Muscle of leg (tissue), 16 donors: ENCODE data around the gene CNOT6L. TPM values are rescaled to one million over a fixed set of nuclear protein-coding genes. Genes with fewer than 3 reads are reported as not detected.
"Not testable (repeated sequence)": the region's sequence is repeated elsewhere in the genome, so short reads cannot be mapped to it uniquely, and the experiment has no call there.

Source experiments
- DNase-seq: peaks from one replicate; pipeline ENCODE4 v3.0.0; 2013
- H3K27ac ChIP-seq: one replicate; pipeline ENCODE4 v1.5.1; 2013; ENCODE audit warnings: mild to moderate bottlenecking, low read length, control low read depth
- H3K27me3 ChIP-seq: one replicate; pipeline ENCODE4 v1.6.1; 2013; ENCODE audit warnings: low read length; ENCODE audit not compliant: control insufficient read depth, insufficient read depth
- H3K36me3 ChIP-seq: one replicate; pipeline ENCODE4 v1.6.1; 2013; ENCODE audit warnings: low read length; ENCODE audit not compliant: control insufficient read depth, insufficient read depth
- H3K4me1 ChIP-seq: one replicate; pipeline ENCODE4 v1.6.1; 2013; ENCODE audit warnings: low read length; ENCODE audit not compliant: control insufficient read depth, insufficient read depth
- H3K4me3 ChIP-seq: one replicate; pipeline ENCODE4 v1.5.1; 2013; ENCODE audit warnings: low read length, control low read depth
- H3K9me3 ChIP-seq: replicated peaks from 2 replicates; pipeline ENCODE4 v1.6.1; 2013; ENCODE audit warnings: low read depth, low read length; ENCODE audit not compliant: control insufficient read depth
- WGBS: methylation state at CpG from one replicate; pipeline ENCODE4 v1.1.5; 2013; ENCODE audit warnings: missing lambda C conversion rate; ENCODE audit not compliant: insufficient coverage; 5-methylcytosine and 5-hydroxymethylcytosine counted together
- long read RNA-seq, 11 donors: transcript quantifications; one replicate each; lab custom pipeline, GENCODE V29; 2026
- polyA plus RNA-seq, 8 donors: library from polyadenylated mRNA; unstranded; fragments of 120-200 nt; gene quantifications; one replicate each; pipeline versions ENCODE4 v1.2.1 to v1.2.3, GENCODE V29; 2013; ENCODE audit warnings: inconsistent platforms in 1 of 8, low replicate concordance in 1 of 8; ENCODE audit not compliant: insufficient read length in 8 of 8, insufficient read depth in 1 of 8
- total RNA-seq: library from RNA; stranded (reverse); fragments of 120-200 nt; gene quantifications from one replicate; pipeline ENCODE4 v1.2.4, GENCODE V29; 2013

Gene CNOT6L
- total RNA-seq = 23.6 TPM
- 10 to 100 TPM; 19.2 to 36.6 (median 31.3) TPM for polyA plus RNA-seq
- long read RNA-seq, donor 1, full-length matches to known transcripts = 2 of 2 reads
- long read RNA-seq, donor 1, partial matches to known transcripts = 0 of 2 reads
- long read RNA-seq, donor 1, other reads (novel, unspliced or antisense) = 0 of 2 reads
- long read RNA-seq, donor 2 = 0 reads
- long read RNA-seq, donor 3, partial matches to known transcripts = 5 of 5 reads
- long read RNA-seq, donor 3, other reads (novel, unspliced or antisense) = 0 of 5 reads
- long read RNA-seq, donor 4, partial matches to known transcripts = 0 of 1 reads
- long read RNA-seq, donor 4, other reads (novel, unspliced or antisense) = 0 of 1 reads
- long read RNA-seq, donor 5 = 0 reads
- long read RNA-seq, donor 6, partial matches to known transcripts = 0 of 3 reads
- long read RNA-seq, donor 6, other reads (novel, unspliced or antisense) = 0 of 3 reads
- long read RNA-seq, donor 7, transcript CNOT6L-206 (12 exons, 1,890 nt) = major isoform, 7 of 7 reads
- long read RNA-seq, donor 7, partial matches to known transcripts = 0 of 7 reads
- long read RNA-seq, donor 7, other reads (novel, unspliced or antisense) = 0 of 7 reads
- long read RNA-seq, donor 8 = 0 reads
- long read RNA-seq, donor 9, partial matches to known transcripts = 0 of 3 reads
- long read RNA-seq, donor 9, other reads (novel, unspliced or antisense) = 0 of 3 reads
- long read RNA-seq, donor 10 = 0 reads
- long read RNA-seq, donor 11, full-length matches to known transcripts = 2 of 2 reads
- long read RNA-seq, donor 11, partial matches to known transcripts = 0 of 2 reads
- long read RNA-seq, donor 11, other reads (novel, unspliced or antisense) = 0 of 2 reads

- Histone ChIP-seq H3K36me3 (no peaks in the 10 kb centered on the region), H3K27me3 (no peaks in the 10 kb centered on the region), H3K4me3 (peak within 1 kb of the TSS; percentile 86), H3K9me3 (no peaks in the 10 kb centered on the region), H3K4me1 (peaks cover 11% of the 10 kb centered on the region), H3K27ac (peak within 1 kb of the TSS; percentile 99)
- 0% methylated on average over 89 of the region's 89 CpGs for WGBS
- peak; percentile 90 for DNase-seq
These were observed at the start of gene CNOT6L for GRCh38 chr4:77818602-77819403. Gene CNOT6L, minus strand, starts transcription at chr4:77819368. Its CDS starts 60 bp downstream, at chr4:77819308.

GRCh38 chr4:77865259-77865658, 46.1 kb upstream of the CNOT6L start:
- Histone ChIP-seq H3K4me3 (no peak overlapping the region), H3K27ac (no peak overlapping the region), H3K36me3 (peaks cover 7% of the 10 kb centered on the region), H3K9me3 (no peaks in the 10 kb centered on the region), H3K27me3 (no peaks in the 10 kb centered on the region), H3K4me1 (peaks cover 2% of the 10 kb centered on the region)
- WGBS = 75% methylated on average over 1 of the region's 3 CpGs
- no peak for DNase-seq

GRCh38 chr4:77863341-77863740, 44.2 kb upstream of the CNOT6L start:
- 16% methylated on average over 5 of the region's 14 CpGs for WGBS
- H3K27ac ChIP-seq = peak overlapping the region; percentile 100

GRCh38 chr4:77862478-77863216, 43.5 kb upstream of the CNOT6L start, which contains the start of gene MRPL1:
Gene MRPL1, plus strand, starts transcription at chr4:77862830. Its CDS starts 19 bp downstream, at chr4:77862849.
- H3K27ac ChIP-seq = peak within 1 kb of the TSS; percentile 100
- H3K9me3 ChIP-seq = no peaks in the 10 kb centered on the region
- under 1% methylated on average over 23 of the region's 33 CpGs for WGBS
- no peaks in the 10 kb centered on the region for H3K27me3 ChIP-seq
- peak; percentile 99 for DNase-seq
- peak within 1 kb of the TSS; percentile 66 for H3K4me3 ChIP-seq
- H3K36me3 ChIP-seq = peaks cover 3% of the 10 kb centered on the region
- H3K4me1 ChIP-seq = peaks cover 2% of the 10 kb centered on the region

More at GRCh38 chr4:77863341-77863740, 44.2 kb upstream of the CNOT6L start:
- peak overlapping the region; percentile 66 for H3K4me3 ChIP-seq
- not testable (repeated sequence) for H3K4me1 ChIP-seq, H3K27me3 ChIP-seq, H3K9me3 ChIP-seq, DNase-seq, H3K36me3 ChIP-seq

- peaks cover 3% of the 10 kb centered on the region for H3K4me1 ChIP-seq
- no peaks in the 10 kb centered on the region for H3K9me3 ChIP-seq
- no peaks in the 10 kb centered on the region for H3K27me3 ChIP-seq
- WGBS = no CpG with 5 or more reads among the region's 1 CpG
- no peaks in the 10 kb centered on the region for H3K36me3 ChIP-seq
- peak overlapping the region; percentile 100 for H3K27ac ChIP-seq
- DNase-seq = no peak
- peak overlapping the region; percentile 66 for H3K4me3 ChIP-seq
These were observed 42.3 kb upstream of the CNOT6L start for GRCh38 chr4:77861495-77861894.

GRCh38 chr4:77859256-77859655, 40.1 kb upstream of the CNOT6L start:
- 100% methylated on average over 1 of the region's 3 CpGs for WGBS

GRCh38 chr4:77856152-77856551, 37.0 kb upstream of the CNOT6L start:
- DNase-seq = no peak
- Histone ChIP-seq H3K4me1 (peaks cover 2% of the 10 kb centered on the region), H3K9me3 (no peaks in the 10 kb centered on the region), H3K27ac (no peak overlapping the region), H3K36me3 (no peaks in the 10 kb centered on the region), H3K27me3 (no peaks in the 10 kb centered on the region), H3K4me3 (no peak overlapping the region)
- no CpG with 5 or more reads among the region's 1 CpG for WGBS

More at GRCh38 chr4:77859256-77859655, 40.1 kb upstream of the CNOT6L start:
- no peak overlapping the region for H3K27ac ChIP-seq
- no peaks in the 10 kb centered on the region for H3K9me3 ChIP-seq
- H3K4me1 ChIP-seq = peaks cover 2% of the 10 kb centered on the region
- H3K27me3 ChIP-seq = no peaks in the 10 kb centered on the region
- H3K36me3 ChIP-seq = no peaks in the 10 kb centered on the region
- DNase-seq = no peak
- H3K4me3 ChIP-seq = no peak overlapping the region

- Histone ChIP-seq H3K36me3 (no peaks in the 10 kb centered on the region), H3K27me3 (no peaks in the 10 kb centered on the region), H3K4me3 (no peak overlapping the region), H3K27ac (peak overlapping the region; percentile 77), H3K9me3 (no peaks in the 10 kb centered on the region), H3K4me1 (peaks cover 2% of the 10 kb centered on the region)
- no CpG with 5 or more reads among the region's 7 CpGs for WGBS
- no peak for DNase-seq
These were observed 35.4 kb upstream of the CNOT6L start for GRCh38 chr4:77854431-77855111.
